CD4-positive, CD25-positive, alpha-beta regulatory T cell (primary cell): ENCODE measurements around the gene FMR1. TPM values are rescaled to one million over a fixed set of nuclear protein-coding genes. Genes with fewer than 3 reads are reported as not detected.
A peak's percentile ranks its signal among the peaks of the same experiment; 100 is the strongest.

Experiments
- ATAC-seq, 2 donors: fragments of 150-1000 bp; cut with Tn5 transposase; one replicate each; pipeline ENCODE4 v1.10.0; 2021; ENCODE audit warnings: low read depth in 2 of 2, moderate number of reproducible peaks in 2 of 2, moderate library complexity in 1 of 2
- DNase-seq, 3 donors: peaks; one replicate each; pipeline versions ENCODE4 v3.0.0 to v3.0.0-alpha.2; 2012 to 2022; ENCODE audit warnings: mixed read lengths in 1 of 3
- H3K27ac ChIP-seq: one replicate; pipeline ENCODE4 v1.7.0; 2013; ENCODE audit warnings: mild to moderate bottlenecking, low read length; ENCODE audit not compliant: insufficient read depth, poor library complexity, severe bottlenecking
- H3K27me3 ChIP-seq: one replicate; pipeline ENCODE4 v1.7.0; 2013; ENCODE audit warnings: low read length; ENCODE audit not compliant: control insufficient read depth, insufficient read depth
- H3K36me3 ChIP-seq: one replicate; pipeline ENCODE4 v1.7.0; 2013; ENCODE audit warnings: mild to moderate bottlenecking, low read length, moderate library complexity; ENCODE audit not compliant: control insufficient read depth, insufficient read depth
- H3K4me1 ChIP-seq: 2 replicates; pipeline ENCODE4 v1.7.0; 2013; ENCODE audit warnings: mild to moderate bottlenecking, low read length; ENCODE audit not compliant: insufficient read depth, control insufficient read depth, poor library complexity, severe bottlenecking
- H3K4me3 ChIP-seq: one replicate; pipeline ENCODE4 v1.7.0; 2013; ENCODE audit warnings: low read depth, mild to moderate bottlenecking, low read length, moderate library complexity
- H3K9me3 ChIP-seq, 2 experiments: 1 replicate in 1 of 2; 2 replicates in 1 of 2; pipeline ENCODE4 v1.7.0; 2013; ENCODE audit warnings: low read length in 2 of 2, mild to moderate bottlenecking in 1 of 2, moderate library complexity in 1 of 2; ENCODE audit not compliant: control insufficient read depth in 2 of 2
- H3K27ac Mint-ChIP-seq, 3 donors: one replicate each; pipeline ENCODE4 v1.8.0; 2020 to 2022; ENCODE audit warnings: mild to moderate bottlenecking in 3 of 3, mixed read lengths in 3 of 3, moderate library complexity in 2 of 3
- H3K27me3 Mint-ChIP-seq: one replicate; pipeline ENCODE4 v1.8.0; 2022; ENCODE audit warnings: mild to moderate bottlenecking, mixed read lengths
- H3K36me3 Mint-ChIP-seq: one replicate; pipeline ENCODE4 v1.8.0; 2020; ENCODE audit warnings: mixed read lengths
- H3K4me1 Mint-ChIP-seq, 4 donors: one replicate each; pipeline ENCODE4 v1.8.0; 2020 to 2022; ENCODE audit warnings: mixed read lengths in 4 of 4, mild to moderate bottlenecking in 1 of 4
- H3K4me3 Mint-ChIP-seq, 4 donors: one replicate each; pipeline ENCODE4 v1.8.0; 2020 to 2022; ENCODE audit warnings: mild to moderate bottlenecking in 4 of 4, mixed read lengths in 4 of 4, moderate library complexity in 3 of 4
- H3K9me3 Mint-ChIP-seq, 7 donors: one replicate each; pipeline ENCODE4 v1.8.0; 2020 to 2022; ENCODE audit warnings: mixed read lengths in 7 of 7, mild to moderate bottlenecking in 3 of 7, moderate library complexity in 2 of 7
- polyA plus RNA-seq, 4 donors: library from polyadenylated mRNA; unstranded; fragments of 300-500 nt; fragmentation: Illumina TruSeq; gene quantifications; one replicate each; pipeline ENCODE4 v1.2.3, GENCODE V29; 2021
- total RNA-seq: library from RNA; stranded (reverse); gene quantifications from one replicate; pipeline ENCODE4 v1.2.3, GENCODE V29; 2022

The FMR1 gene
- total and polyA plus RNA-seq, 5 donors from 2014 or later: 5.6 to 89.5 (median 9.3) TPM

DNA sequence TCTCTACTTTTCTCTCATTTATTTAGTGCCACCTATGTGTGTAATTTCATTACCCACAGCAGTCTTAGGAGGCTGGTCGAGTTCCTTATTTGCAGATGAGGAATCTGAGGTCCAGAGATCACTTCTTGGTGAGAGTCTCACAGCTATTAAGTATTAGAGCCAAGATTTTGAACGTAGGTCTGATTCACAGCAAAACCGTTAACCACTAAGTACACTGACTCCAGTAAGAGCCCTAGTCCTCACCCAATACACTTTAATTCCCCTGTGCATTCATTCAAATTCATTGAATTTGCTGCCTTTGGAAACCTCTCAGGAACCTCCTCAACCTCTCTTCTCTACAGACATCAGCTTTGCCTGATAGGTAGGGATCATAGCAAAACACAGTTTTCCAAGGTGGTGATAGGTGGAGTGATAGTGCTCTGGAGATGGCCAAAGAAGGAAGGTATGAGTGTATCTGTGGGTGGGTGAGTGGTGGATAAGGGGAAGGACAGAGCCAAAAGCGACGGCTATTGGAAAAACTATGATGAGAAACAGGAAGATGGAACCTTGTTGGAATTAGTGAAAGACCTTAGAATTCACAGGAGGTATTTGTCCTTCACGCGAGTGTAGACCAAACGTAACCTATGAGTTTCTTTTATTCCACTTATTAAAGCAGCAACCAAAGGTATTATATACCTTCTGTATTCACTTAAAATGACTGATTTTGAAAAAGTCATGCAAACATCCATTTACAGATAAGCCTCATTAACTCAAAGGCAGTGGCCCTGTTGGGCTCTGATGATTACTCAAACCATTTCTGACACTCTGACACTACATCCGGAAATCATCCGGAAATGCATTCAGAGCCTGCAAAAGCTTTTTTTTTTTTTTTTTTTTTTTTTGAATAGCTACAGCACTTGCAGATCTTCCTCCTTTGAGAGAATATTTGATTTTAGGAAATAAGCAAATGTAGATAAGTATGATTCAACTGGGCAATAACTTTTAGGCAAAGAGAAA is 6.3 kb downstream of the FMR1 start:
- peaks cover 43% of the 10 kb centered on the region for H3K4me1 ChIP-seq
- no peaks in the 10 kb centered on the region for H3K36me3 ChIP-seq
- Mint-ChIP-seq H3K27ac (peak overlapping the region; percentile 8 to 28 (median 26)), H3K36me3 (no peaks in the 10 kb centered on the region), H3K27me3 (no peaks in the 10 kb centered on the region), H3K4me1 (peaks cover 22 to 79% (median 52%) of the 10 kb centered on the region in 4 donors), H3K9me3 (no peaks in the 10 kb centered on the region), H3K4me3 (peak overlapping the region; percentile 60 to 70 (median 66))
- peak overlapping the region; percentile 68 for H3K27ac ChIP-seq
- H3K9me3 ChIP-seq: no peaks in the 10 kb centered on the region
- ATAC-seq (peak; percentile 71 to 84), DNase-seq (peak; percentile 13 to 78 (median 54))
- H3K4me3 ChIP-seq: peak overlapping the region; percentile 47
- H3K27me3 ChIP-seq: no peaks in the 10 kb centered on the region

- Mint-ChIP-seq H3K4me3 (peak overlapping the region in 3 of 4 donors; percentile 4 to 38 (median 6)), H3K27ac (peak overlapping the region in 1 of 3 donors; percentile 75), H3K9me3 (no peaks in the 10 kb centered on the region), H3K27me3 (no peaks in the 10 kb centered on the region), H3K36me3 (no peaks in the 10 kb centered on the region), H3K4me1 (peaks cover 27 to 68% (median 47%) of the 10 kb centered on the region in 4 donors)
- Histone ChIP-seq H3K36me3 (peaks cover 2% of the 10 kb centered on the region), H3K27me3 (no peaks in the 10 kb centered on the region), H3K4me3 (no peak overlapping the region), H3K9me3 (no peaks in the 10 kb centered on the region), H3K4me1 (peaks cover 28% of the 10 kb centered on the region), H3K27ac (no peak overlapping the region)
- ATAC-seq: no peak
- DNase-seq: no peak
These were observed 8.5 kb downstream of the FMR1 start for GRCh38 chrX:147920161-147920666.

GRCh38 chrX:147923605-147924004 is 11.9 kb downstream of the FMR1 start:
- Mint-ChIP-seq H3K4me3 (no peak overlapping the region), H3K27me3 (no peaks in the 10 kb centered on the region), H3K4me1 (peaks cover 23 to 38% (median 26%) of the 10 kb centered on the region in 4 donors), H3K9me3 (no peaks in the 10 kb centered on the region), H3K36me3 (no peaks in the 10 kb centered on the region), H3K27ac (no peak overlapping the region)
- H3K27ac ChIP-seq: no peak overlapping the region
- H3K9me3 ChIP-seq: no peaks in the 10 kb centered on the region
- no peak overlapping the region for H3K4me3 ChIP-seq
- peaks cover 11% of the 10 kb centered on the region for H3K4me1 ChIP-seq
- no peak for DNase-seq
- no peak for ATAC-seq
- H3K27me3 ChIP-seq: no peaks in the 10 kb centered on the region
- H3K36me3 ChIP-seq: peaks cover 14% of the 10 kb centered on the region

DNA sequence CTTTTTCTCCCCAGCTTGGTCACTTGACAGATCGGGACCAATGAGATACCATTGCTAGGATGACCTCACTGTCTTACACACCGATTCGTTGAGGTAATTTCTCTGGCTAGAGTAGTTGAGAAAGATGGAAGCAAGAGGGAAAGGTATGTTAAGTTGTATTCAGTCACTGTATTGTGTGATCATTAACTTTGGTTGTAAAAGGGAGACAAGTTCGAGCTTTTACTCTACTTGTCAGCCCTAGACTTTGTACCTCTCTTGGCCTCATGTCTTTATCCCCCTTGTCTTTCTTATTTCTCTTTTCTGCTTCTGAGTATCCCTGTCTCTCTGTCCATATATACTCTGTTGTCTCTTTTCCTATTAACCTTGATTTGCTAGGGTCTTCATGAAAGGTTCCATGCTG is 15.5 kb downstream of the FMR1 start:
- H3K27ac Mint-ChIP-seq: no peak overlapping the region
- H3K4me3 ChIP-seq: no peak overlapping the region
- no peaks in the 10 kb centered on the region for H3K9me3 ChIP-seq
- DNase-seq (no peak), ATAC-seq (no peak)
- no peaks in the 10 kb centered on the region for H3K27me3 Mint-ChIP-seq
- H3K4me1 ChIP-seq: no peaks in the 10 kb centered on the region
- H3K4me3 Mint-ChIP-seq: no peak overlapping the region
- H3K4me1 Mint-ChIP-seq: peaks cover 10 to 23% (median 19%) of the 10 kb centered on the region in 4 donors
- no peaks in the 10 kb centered on the region for H3K27me3 ChIP-seq
- H3K36me3 ChIP-seq: peaks cover 42% of the 10 kb centered on the region
- no peaks in the 10 kb centered on the region for H3K9me3 Mint-ChIP-seq
- H3K27ac ChIP-seq: no peak overlapping the region
- H3K36me3 Mint-ChIP-seq: no peaks in the 10 kb centered on the region

DNA sequence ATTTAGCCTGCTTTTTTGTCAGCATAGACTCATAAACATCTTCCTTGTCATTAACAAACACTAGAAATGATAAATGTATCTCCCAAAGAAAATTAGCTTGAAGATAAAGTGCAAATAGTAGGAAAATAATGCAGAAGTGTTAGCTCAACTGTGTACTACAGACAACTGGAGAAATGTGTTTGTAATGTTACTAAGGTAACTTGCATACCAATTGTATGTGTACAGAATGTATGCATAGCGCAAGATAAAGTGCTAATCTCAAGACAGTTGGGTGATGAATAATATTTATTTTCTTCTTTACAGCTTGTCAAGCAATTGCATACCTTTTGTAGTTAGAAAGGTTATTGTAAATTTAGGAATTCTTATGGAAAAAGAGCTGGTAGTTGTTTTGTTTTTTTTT is 22.1 kb downstream of the FMR1 start:
- Histone ChIP-seq H3K4me1 (no peaks in the 10 kb centered on the region), H3K27ac (no peak overlapping the region), H3K4me3 (no peak overlapping the region), H3K9me3 (no peaks in the 10 kb centered on the region), H3K27me3 (no peaks in the 10 kb centered on the region), H3K36me3 (peaks cover 72% of the 10 kb centered on the region)
- H3K27me3 Mint-ChIP-seq: no peaks in the 10 kb centered on the region
- no peaks in the 10 kb centered on the region for H3K9me3 Mint-ChIP-seq
- no peak overlapping the region for H3K27ac Mint-ChIP-seq
- peaks cover 6% of the 10 kb centered on the region for H3K36me3 Mint-ChIP-seq
- no peak overlapping the region for H3K4me3 Mint-ChIP-seq
- DNase-seq (no peak), ATAC-seq (no peak)
- H3K4me1 Mint-ChIP-seq: peaks cover 0 to 5% (median 3%) of the 10 kb centered on the region in 4 donors

DNA sequence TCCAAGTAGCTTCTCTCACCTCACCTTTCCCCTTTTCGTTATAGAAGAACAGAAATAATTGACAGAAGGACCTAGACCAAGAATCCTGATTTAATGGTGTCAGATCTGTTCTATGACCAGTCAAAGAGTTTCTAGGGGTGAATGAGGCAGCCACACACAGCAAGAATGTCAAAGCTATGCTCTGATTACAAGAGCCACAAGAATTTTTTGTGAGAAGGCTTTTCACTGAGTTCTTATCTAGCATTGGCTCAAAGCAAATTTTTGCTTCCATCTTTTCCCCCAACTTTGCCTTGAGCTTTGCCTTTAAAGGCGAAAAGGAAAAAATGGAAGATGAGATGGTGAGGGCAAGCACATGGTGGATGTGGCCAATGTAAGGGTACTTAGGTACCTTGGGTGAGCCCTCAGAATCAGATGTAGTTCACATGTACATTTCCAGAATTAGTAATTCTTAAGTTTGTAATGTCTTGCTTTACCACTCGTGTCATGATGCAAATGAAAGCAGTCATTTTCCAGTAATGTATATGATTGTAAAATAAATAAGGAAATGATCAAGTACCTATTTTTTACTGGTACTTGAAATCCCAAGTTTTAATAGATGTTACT is 23.5 kb downstream of the FMR1 start:
- Histone ChIP-seq H3K4me3 (no peak overlapping the region), H3K27ac (no peak overlapping the region), H3K27me3 (no peaks in the 10 kb centered on the region), H3K4me1 (no peaks in the 10 kb centered on the region), H3K36me3 (peaks cover 59% of the 10 kb centered on the region), H3K9me3 (no peaks in the 10 kb centered on the region)
- Mint-ChIP-seq H3K36me3 (peaks cover 6% of the 10 kb centered on the region), H3K27me3 (no peaks in the 10 kb centered on the region), H3K4me3 (no peak overlapping the region), H3K27ac (no peak overlapping the region), H3K4me1 (peaks cover 0 to 3% (median 0%) of the 10 kb centered on the region in 4 donors), H3K9me3 (no peaks in the 10 kb centered on the region)
- ATAC-seq (no peak), DNase-seq (no peak)

DNA sequence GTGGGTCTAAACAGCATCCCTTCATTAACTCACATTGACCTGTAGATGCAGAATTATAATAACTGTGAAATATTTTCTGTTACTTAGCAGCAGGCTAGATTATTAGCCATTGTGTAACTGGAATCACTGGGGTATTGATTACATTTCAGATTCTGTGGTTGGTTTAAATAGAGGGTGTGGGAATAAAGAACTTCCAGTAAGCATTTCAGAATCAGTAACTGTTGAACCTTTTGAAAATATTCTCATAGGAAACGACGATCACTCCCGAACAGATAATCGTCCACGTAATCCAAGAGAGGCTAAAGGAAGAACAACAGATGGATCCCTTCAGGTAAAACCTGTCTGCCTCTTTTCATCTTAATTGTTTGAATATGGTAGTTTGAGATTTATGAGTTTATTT is 33.6 kb downstream of the FMR1 start:
- Mint-ChIP-seq H3K4me3 (no peak overlapping the region), H3K36me3 (peaks cover 6% of the 10 kb centered on the region)

More for the DNA sequence above, 33.6 kb downstream of the FMR1 start:
- Histone ChIP-seq H3K27me3 (no peaks in the 10 kb centered on the region), H3K36me3 (peaks cover 63% of the 10 kb centered on the region), H3K4me1 (no peaks in the 10 kb centered on the region), H3K27ac (no peak overlapping the region), H3K9me3 (no peaks in the 10 kb centered on the region), H3K4me3 (no peak overlapping the region)
- no peaks in the 10 kb centered on the region for H3K27me3 Mint-ChIP-seq
- H3K4me1 Mint-ChIP-seq: no peaks in the 10 kb centered on the region
- DNase-seq: no peak
- no peaks in the 10 kb centered on the region for H3K9me3 Mint-ChIP-seq
- no peak for ATAC-seq
- H3K27ac Mint-ChIP-seq: no peak overlapping the region
